ENCODE data around the gene U2SURP. TPM values are rescaled to one million over a fixed set of nuclear protein-coding genes. Genes with fewer than 3 reads are reported as not detected.

Gene U2SURP
- 100 to 1,000 TPM; 132 to 172 (median 158) TPM for total RNA-seq
- 100 to 1,000 TPM in 1 of 2 donors, 10 to 100 TPM in 1; 99.9 to 142 TPM for polyA plus RNA-seq
- 233 reads per million, percentile 94 among the genes with 10 or more reads in this experiment for total RNA-seq

- H3K4me3 Mint-ChIP-seq: peak within 1 kb of the TSS; percentile 91 to 100 (median 98)
- peak within 1 kb of the TSS; percentile 95 for H3K27ac ChIP-seq (ENCODE audit: low read depth, low read length)
- no peaks in the 10 kb centered on the region for H3K9me3 ChIP-seq (ENCODE audit: control insufficient read depth in 2 of 3, low read length in 3 of 3)
- ChIA-PET CTCF (interaction anchor here (0.5 to 1.0 kb wide), 4 partner anchors 271 to 964 kb away, joined by 3 to 4 read pairs (median 3); no protein-coding TSS in a partner anchor), POLR2A (interaction anchor here (0.7 to 2.8 kb wide), 16 partner anchors 8 to 973 kb away, joined by 3 to 36 read pairs (median 4); partner anchors contain the start of genes ATR, CHST2, DIPK2A and XRN1)
- DNase-seq (peak; percentile 77 to 95 (median 88)), ATAC-seq (peak; percentile 99)
- H3K36me3 ChIP-seq (ENCODE audit: control insufficient read depth in 2 of 3, insufficient read depth in 3 of 3, low read length in 3 of 3): peaks cover 0 to 6% (median 0%) of the 10 kb centered on the region in 3 experiments
- H3K4me1 ChIP-seq (ENCODE audit: control insufficient read depth in 2 of 2, insufficient read depth in 2 of 2, low read length in 2 of 2): peaks cover 13 to 20% of the 10 kb centered on the region in 2 donors
- H3K4me3 ChIP-seq (ENCODE audit: low read length): peak within 1 kb of the TSS; percentile 96
- H3K27me3 ChIP-seq (ENCODE audit: control insufficient read depth in 2 of 2, insufficient read depth in 2 of 2, low read length in 2 of 2): no peaks in the 10 kb centered on the region
- peaks cover 0 to 10% (median 0%) of the 10 kb centered on the region in 5 donors for H3K36me3 Mint-ChIP-seq
- peaks cover 34 to 63% (median 53%) of the 10 kb centered on the region in 7 donors for H3K4me1 Mint-ChIP-seq
- H3K27me3 Mint-ChIP-seq: peaks cover 0 to 5% (median 2%) of the 10 kb centered on the region in 5 donors
- intact Hi-C loops (cut with micrococcal nuclease): loop anchor here (1.0 to 5.0 kb wide), 22 partner anchors 10 to 1770 kb away; partner anchors contain the start of genes ATP1B3 (in 2 of the 2), ATR (in 2 of the 2), CHST2 (in 2 of the 2) and TFDP2 (in 2 of the 2)
- H3K27ac Mint-ChIP-seq: peak within 1 kb of the TSS; percentile 96 to 100 (median 99)
- no peaks in the 10 kb centered on the region for H3K9me3 Mint-ChIP-seq
Measured at GRCh38 chr3:143001369-143002082, at the start of gene U2SURP. Gene U2SURP, plus strand, starts transcription at chr3:143001570. Its CDS starts 59 bp downstream, at chr3:143001629.

- ChIA-PET CTCF (no interaction called here), POLR2A (no interaction called here)
- ATAC-seq: no peak
- peaks cover 44 to 73% (median 53%) of the 10 kb centered on the region in 5 donors for H3K27me3 Mint-ChIP-seq
- H3K4me1 ChIP-seq (ENCODE audit: control insufficient read depth in 2 of 2, insufficient read depth in 2 of 2, low read length in 2 of 2): no peaks in the 10 kb centered on the region
- no peak overlapping the region for H3K27ac ChIP-seq (ENCODE audit: low read depth, low read length)
- H3K36me3 Mint-ChIP-seq: peaks cover 0 to 3% (median 0%) of the 10 kb centered on the region in 5 donors
- H3K9me3 Mint-ChIP-seq: peaks cover 0 to 2% (median 0%) of the 10 kb centered on the region in 11 donors
- H3K27ac Mint-ChIP-seq: no peak overlapping the region
- intact Hi-C loops (cut with micrococcal nuclease): no loop called here
- H3K9me3 ChIP-seq (ENCODE audit: control insufficient read depth in 2 of 3, low read length in 3 of 3): no peaks in the 10 kb centered on the region
- no peak overlapping the region for H3K4me3 Mint-ChIP-seq
- DNase-seq: no peak
- peaks cover 0 to 8% (median 4%) of the 10 kb centered on the region in 7 donors for H3K4me1 Mint-ChIP-seq
- no peaks in the 10 kb centered on the region for H3K27me3 ChIP-seq (ENCODE audit: control insufficient read depth in 2 of 2, insufficient read depth in 2 of 2, low read length in 2 of 2)
- no peak overlapping the region for H3K4me3 ChIP-seq (ENCODE audit: low read length)
- no peaks in the 10 kb centered on the region for H3K36me3 ChIP-seq (ENCODE audit: control insufficient read depth in 2 of 3, insufficient read depth in 3 of 3, low read length in 3 of 3)
Measured at GRCh38 chr3:142951794-142952193, 49.6 kb upstream of the U2SURP start.

- H3K9me3 ChIP-seq (ENCODE audit: control insufficient read depth in 2 of 3, low read length in 3 of 3): no peaks in the 10 kb centered on the region
- Mint-ChIP-seq H3K27ac (no peak overlapping the region), H3K4me1 (peaks cover 0 to 4% (median 0%) of the 10 kb centered on the region in 7 donors), H3K9me3 (peaks cover 0 to 2% (median 0%) of the 10 kb centered on the region in 11 donors), H3K27me3 (peaks cover 43 to 76% (median 54%) of the 10 kb centered on the region in 5 donors), H3K36me3 (no peaks in the 10 kb centered on the region), H3K4me3 (no peak overlapping the region)
- H3K4me3 ChIP-seq (ENCODE audit: low read length): no peak overlapping the region
- H3K4me1 ChIP-seq (ENCODE audit: control insufficient read depth in 2 of 2, insufficient read depth in 2 of 2, low read length in 2 of 2): no peaks in the 10 kb centered on the region
- no peak for DNase-seq
- H3K27ac ChIP-seq (ENCODE audit: low read depth, low read length): no peak overlapping the region
- H3K36me3 ChIP-seq (ENCODE audit: control insufficient read depth in 2 of 3, insufficient read depth in 3 of 3, low read length in 3 of 3): no peaks in the 10 kb centered on the region
- H3K27me3 ChIP-seq (ENCODE audit: control insufficient read depth in 2 of 2, insufficient read depth in 2 of 2, low read length in 2 of 2): no peaks in the 10 kb centered on the region
- intact Hi-C loops (cut with micrococcal nuclease): no loop called here
- POLR2A ChIA-PET: no interaction called here
- ATAC-seq: no peak
- CTCF ChIA-PET: no interaction called here
Measured at GRCh38 chr3:142952272-142953193, 48.8 kb upstream of the U2SURP start.

- ATAC-seq (no peak), DNase-seq (no peak)
- Histone ChIP-seq H3K27me3 (ENCODE audit: control insufficient read depth in 2 of 2, insufficient read depth in 2 of 2, low read length in 2 of 2) (peaks cover 0 to 7% of the 10 kb centered on the region in 2 donors), H3K4me3 (ENCODE audit: low read length) (no peak overlapping the region), H3K36me3 (ENCODE audit: control insufficient read depth in 2 of 3, insufficient read depth in 3 of 3, low read length in 3 of 3) (no peaks in the 10 kb centered on the region), H3K4me1 (ENCODE audit: control insufficient read depth in 2 of 2, insufficient read depth in 2 of 2, low read length in 2 of 2) (no peaks in the 10 kb centered on the region), H3K9me3 (ENCODE audit: control insufficient read depth in 2 of 3, low read length in 3 of 3) (no peaks in the 10 kb centered on the region), H3K27ac (ENCODE audit: low read depth, low read length) (no peak overlapping the region)
- Mint-ChIP-seq H3K9me3 (peaks cover 0 to 2% (median 0%) of the 10 kb centered on the region in 11 donors), H3K4me3 (no peak overlapping the region), H3K27ac (no peak overlapping the region), H3K36me3 (no peaks in the 10 kb centered on the region), H3K4me1 (no peaks in the 10 kb centered on the region), H3K27me3 (peaks cover 38 to 75% (median 50%) of the 10 kb centered on the region in 5 donors)
- POLR2A ChIA-PET: no interaction called here
- CTCF ChIA-PET: interaction anchor here (0.6 kb wide), 1 partner anchor 251 kb away, joined by 3 read pairs; no protein-coding TSS in a partner anchor
- intact Hi-C loops (cut with micrococcal nuclease): no loop called here
Measured at GRCh38 chr3:142953443-142953842, 47.9 kb upstream of the U2SURP start.

- Mint-ChIP-seq H3K27ac (no peak overlapping the region), H3K4me1 (peaks cover 3 to 14% (median 13%) of the 10 kb centered on the region in 7 donors), H3K4me3 (no peak overlapping the region), H3K9me3 (peaks cover 0 to 2% (median 0%) of the 10 kb centered on the region in 11 donors), H3K27me3 (peaks cover 48 to 77% (median 62%) of the 10 kb centered on the region in 5 donors), H3K36me3 (peaks cover 0 to 5% (median 0%) of the 10 kb centered on the region in 5 donors)
- H3K27me3 ChIP-seq (ENCODE audit: control insufficient read depth in 2 of 2, insufficient read depth in 2 of 2, low read length in 2 of 2): peaks cover 6 to 16% of the 10 kb centered on the region in 2 donors
- no peaks in the 10 kb centered on the region for H3K4me1 ChIP-seq (ENCODE audit: control insufficient read depth in 2 of 2, insufficient read depth in 2 of 2, low read length in 2 of 2)
- ChIA-PET CTCF (no interaction called here), POLR2A (interaction anchor here (0.8 kb wide), 1 partner anchor 9 kb away, joined by 3 read pairs; no protein-coding TSS in a partner anchor)
- no peaks in the 10 kb centered on the region for H3K36me3 ChIP-seq (ENCODE audit: control insufficient read depth in 2 of 3, insufficient read depth in 3 of 3, low read length in 3 of 3)
- DNase-seq: peak in 1 of 9 donors; percentile 26
- no peaks in the 10 kb centered on the region for H3K9me3 ChIP-seq (ENCODE audit: control insufficient read depth in 2 of 3, low read length in 3 of 3)
- no peak overlapping the region for H3K27ac ChIP-seq (ENCODE audit: low read depth, low read length)
- ATAC-seq: no peak
- intact Hi-C loops (cut with micrococcal nuclease): no loop called here
- no peak overlapping the region for H3K4me3 ChIP-seq (ENCODE audit: low read length)
Measured at GRCh38 chr3:142958707-142959106, 42.7 kb upstream of the U2SURP start.

GRCh38 chr3:142960322-142960850 lies 41.0 kb upstream of the U2SURP start:
- H3K9me3 Mint-ChIP-seq: peaks cover 0 to 3% (median 0%) of the 10 kb centered on the region in 11 donors
- intact Hi-C loops (cut with micrococcal nuclease): no loop called here
- H3K36me3 Mint-ChIP-seq: peaks cover 0 to 9% (median 0%) of the 10 kb centered on the region in 5 donors
- Histone ChIP-seq H3K27me3 (ENCODE audit: control insufficient read depth in 2 of 2, insufficient read depth in 2 of 2, low read length in 2 of 2) (peaks cover 6 to 16% of the 10 kb centered on the region in 2 donors), H3K36me3 (ENCODE audit: control insufficient read depth in 2 of 3, insufficient read depth in 3 of 3, low read length in 3 of 3) (no peaks in the 10 kb centered on the region), H3K4me1 (ENCODE audit: control insufficient read depth in 2 of 2, insufficient read depth in 2 of 2, low read length in 2 of 2) (no peaks in the 10 kb centered on the region), H3K4me3 (ENCODE audit: low read length) (no peak overlapping the region), H3K9me3 (ENCODE audit: control insufficient read depth in 2 of 3, low read length in 3 of 3) (no peaks in the 10 kb centered on the region), H3K27ac (ENCODE audit: low read depth, low read length) (no peak overlapping the region)
- peaks cover 6 to 20% (median 18%) of the 10 kb centered on the region in 7 donors for H3K4me1 Mint-ChIP-seq
- H3K4me3 Mint-ChIP-seq: no peak overlapping the region
- no peak overlapping the region for H3K27ac Mint-ChIP-seq
- DNase-seq: no peak
- CTCF ChIA-PET: no interaction called here
- ATAC-seq: no peak
- H3K27me3 Mint-ChIP-seq: peaks cover 59 to 81% (median 61%) of the 10 kb centered on the region in 5 donors
- POLR2A ChIA-PET: no interaction called here

Measured in naive thymus-derived CD4-positive, alpha-beta T cell (primary cell).